Osteocyte (in vitro differentiated cells): ENCODE measurements around the gene ROR2. TPM values are rescaled to one million over a fixed set of nuclear protein-coding genes. Genes with fewer than 3 reads are reported as not detected.
A peak's percentile ranks its signal among the peaks of the same experiment; 100 is the strongest.

Experiments
- DNase-seq: peaks from one replicate; pipeline ENCODE4 v3.0.0; 2021; ENCODE audit warnings: mixed read lengths; ENCODE audit not compliant: unreplicated experiment; ENCODE audit errors: extremely low spot score
- H3K27ac Mint-ChIP-seq: one replicate; pipeline ENCODE4 v1.8.0; 2021; ENCODE audit warnings: mild to moderate bottlenecking, mixed read lengths; ENCODE audit not compliant: unreplicated experiment
- H3K27me3 Mint-ChIP-seq: one replicate; pipeline ENCODE4 v1.8.0; 2021; ENCODE audit warnings: mixed read lengths; ENCODE audit not compliant: unreplicated experiment
- H3K36me3 Mint-ChIP-seq: one replicate; pipeline ENCODE4 v1.8.0; 2021; ENCODE audit warnings: mixed read lengths; ENCODE audit not compliant: unreplicated experiment
- H3K4me1 Mint-ChIP-seq: one replicate; pipeline ENCODE4 v1.8.0; 2021; ENCODE audit warnings: mixed read lengths; ENCODE audit not compliant: unreplicated experiment
- H3K4me3 Mint-ChIP-seq: one replicate; pipeline ENCODE4 v1.8.0; 2021; ENCODE audit warnings: mild to moderate bottlenecking, moderate library complexity, mixed read lengths; ENCODE audit not compliant: unreplicated experiment
- H3K9me3 Mint-ChIP-seq: one replicate; pipeline ENCODE4 v1.8.0; 2021; ENCODE audit warnings: mixed read lengths; ENCODE audit not compliant: unreplicated experiment
- total RNA-seq: library from RNA; stranded (reverse); gene quantifications from 2 replicates; pipeline ENCODE4 v1.2.1, GENCODE V29; 2021
- TF ChIP-seq, protein P1 (sequence below): fragments of 200-600 bp; sonication (generic); IDR thresholded peaks from 2 replicates; pipeline ENCODE4 v1.5.0; 2021; ENCODE audit warnings: antibody characterized with exemption, mild to moderate bottlenecking, moderate library complexity

Gene ROR2
- total RNA-seq, 1 donor from 2014 or later = 48.2 TPM

DNA sequence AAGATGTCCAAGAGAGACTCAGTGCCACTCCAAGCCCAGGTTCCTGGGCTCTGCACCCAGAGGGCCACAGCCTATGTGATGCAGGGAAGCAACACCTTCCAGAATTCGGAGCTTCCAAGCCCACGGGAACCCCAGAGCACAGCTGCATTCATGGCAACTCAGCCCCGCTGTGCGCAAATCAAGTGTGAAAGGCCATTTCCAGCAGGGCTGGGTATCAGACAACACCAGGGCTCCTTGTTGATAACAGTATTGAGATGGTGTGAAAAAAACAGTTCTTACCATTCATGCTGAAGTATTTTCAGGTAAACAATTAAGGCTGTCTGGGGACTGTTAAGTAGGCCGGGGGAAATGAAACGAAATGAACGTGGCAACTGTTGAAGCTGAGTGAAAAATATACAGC is 10.1 kb downstream of the ROR2 start:
- no peak for DNase-seq
- Mint-ChIP-seq H3K27me3 (no peaks in the 10 kb centered on the region), H3K36me3 (peaks cover 4% of the 10 kb centered on the region), H3K4me1 (peaks cover 57% of the 10 kb centered on the region), H3K4me3 (no peak overlapping the region), H3K27ac (no peak overlapping the region), H3K9me3 (peaks cover 5% of the 10 kb centered on the region)
- TF ChIP-seq, protein P1, sequence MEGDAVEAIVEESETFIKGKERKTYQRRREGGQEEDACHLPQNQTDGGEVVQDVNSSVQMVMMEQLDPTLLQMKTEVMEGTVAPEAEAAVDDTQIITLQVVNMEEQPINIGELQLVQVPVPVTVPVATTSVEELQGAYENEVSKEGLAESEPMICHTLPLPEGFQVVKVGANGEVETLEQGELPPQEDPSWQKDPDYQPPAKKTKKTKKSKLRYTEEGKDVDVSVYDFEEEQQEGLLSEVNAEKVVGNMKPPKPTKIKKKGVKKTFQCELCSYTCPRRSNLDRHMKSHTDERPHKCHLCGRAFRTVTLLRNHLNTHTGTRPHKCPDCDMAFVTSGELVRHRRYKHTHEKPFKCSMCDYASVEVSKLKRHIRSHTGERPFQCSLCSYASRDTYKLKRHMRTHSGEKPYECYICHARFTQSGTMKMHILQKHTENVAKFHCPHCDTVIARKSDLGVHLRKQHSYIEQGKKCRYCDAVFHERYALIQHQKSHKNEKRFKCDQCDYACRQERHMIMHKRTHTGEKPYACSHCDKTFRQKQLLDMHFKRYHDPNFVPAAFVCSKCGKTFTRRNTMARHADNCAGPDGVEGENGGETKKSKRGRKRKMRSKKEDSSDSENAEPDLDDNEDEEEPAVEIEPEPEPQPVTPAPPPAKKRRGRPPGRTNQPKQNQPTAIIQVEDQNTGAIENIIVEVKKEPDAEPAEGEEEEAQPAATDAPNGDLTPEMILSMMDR = no peak

DNA sequence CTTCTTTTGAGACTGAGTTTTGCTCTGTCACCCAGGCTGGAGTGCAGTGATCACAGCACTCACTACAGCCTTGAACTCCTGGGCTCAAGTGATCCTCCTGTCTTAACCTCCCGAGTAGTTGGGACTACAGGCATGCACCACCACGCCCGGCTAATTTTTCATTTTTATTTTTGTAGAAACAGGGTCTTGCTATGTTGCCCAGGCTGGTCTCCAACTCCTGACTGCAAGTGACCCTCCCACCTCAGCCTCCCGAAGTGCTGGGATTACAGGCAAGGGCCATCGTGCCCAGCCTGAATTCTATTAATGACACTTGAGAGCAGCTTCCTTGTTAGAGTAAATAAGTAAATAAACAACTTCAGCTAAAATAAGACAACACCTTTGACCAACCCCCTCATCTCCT is 12.3 kb downstream of the ROR2 start:
- H3K4me1 Mint-ChIP-seq = peaks cover 69% of the 10 kb centered on the region
- H3K27me3 Mint-ChIP-seq = no peaks in the 10 kb centered on the region
- H3K36me3 Mint-ChIP-seq = peaks cover 4% of the 10 kb centered on the region
- no peak for DNase-seq
- peaks cover 5% of the 10 kb centered on the region for H3K9me3 Mint-ChIP-seq
- H3K4me3 Mint-ChIP-seq = peak overlapping the region; percentile 45
- peak overlapping the region; percentile 84 for H3K27ac Mint-ChIP-seq
- TF ChIP-seq, protein P1 = no peak

DNA sequence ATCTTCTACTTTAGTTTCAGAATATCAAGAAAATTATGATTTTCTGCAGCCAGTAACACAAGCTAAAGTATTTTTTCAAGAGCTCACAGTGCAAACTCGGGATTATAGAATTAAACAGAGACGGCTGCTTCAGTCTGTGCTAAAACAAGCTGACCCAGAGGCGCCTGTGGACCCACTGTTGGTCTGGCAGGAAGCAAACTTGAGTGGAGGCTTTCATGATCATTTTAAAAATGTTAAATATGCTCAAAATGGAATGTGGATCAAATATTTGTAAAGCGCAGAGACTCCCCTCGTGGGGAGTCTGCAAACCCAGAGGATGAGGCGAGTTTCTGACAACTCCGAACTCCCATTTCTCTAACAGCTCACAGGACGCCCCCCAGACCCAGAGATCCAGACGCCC is 13.0 kb downstream of the ROR2 start:
- peaks cover 2% of the 10 kb centered on the region for H3K36me3 Mint-ChIP-seq
- peak overlapping the region; percentile 84 for H3K27ac Mint-ChIP-seq
- H3K27me3 Mint-ChIP-seq = no peaks in the 10 kb centered on the region
- DNase-seq = no peak
- TF ChIP-seq, protein P1 = no peak
- peaks cover 71% of the 10 kb centered on the region for H3K4me1 Mint-ChIP-seq
- peak overlapping the region; percentile 45 for H3K4me3 Mint-ChIP-seq
- no peaks in the 10 kb centered on the region for H3K9me3 Mint-ChIP-seq

DNA sequence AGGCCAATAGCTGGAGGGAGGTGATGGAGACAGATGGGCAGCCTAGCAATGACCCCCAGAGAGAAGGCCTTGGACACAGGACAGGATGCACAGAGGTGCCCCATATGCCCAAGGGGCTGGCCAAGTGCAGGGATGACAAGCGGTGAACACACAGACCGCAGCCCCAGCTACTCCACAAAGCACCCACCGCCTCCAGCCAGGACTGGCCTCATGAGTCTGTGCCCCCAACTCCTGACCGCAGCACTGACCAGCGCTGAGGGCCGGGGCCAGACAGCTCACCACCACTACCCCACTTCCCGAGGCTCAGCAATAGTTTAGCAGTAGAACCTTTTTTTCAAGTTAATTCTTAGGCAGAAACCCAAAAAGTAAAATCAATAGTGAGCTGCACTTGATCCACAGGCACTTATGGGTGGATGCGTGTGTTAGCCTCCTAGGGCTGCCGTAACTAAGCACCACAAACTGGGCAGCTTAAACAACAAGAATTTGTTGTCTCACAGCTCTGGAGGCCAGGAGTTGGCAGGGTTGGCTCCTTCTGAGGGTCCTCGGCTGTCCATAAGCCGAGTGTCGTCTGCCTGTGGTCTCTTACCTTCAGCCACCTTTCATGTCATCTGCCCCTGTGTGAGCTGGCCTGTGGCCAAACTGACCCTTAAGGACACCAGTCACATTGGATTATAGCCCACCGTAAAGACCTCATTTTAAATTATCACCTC is 14.1 kb downstream of the ROR2 start:
- Mint-ChIP-seq H3K4me1 (peaks cover 70% of the 10 kb centered on the region), H3K36me3 (peaks cover 11% of the 10 kb centered on the region), H3K27me3 (no peaks in the 10 kb centered on the region), H3K27ac (peak overlapping the region; percentile 82), H3K4me3 (no peak overlapping the region), H3K9me3 (peaks cover 10% of the 10 kb centered on the region)
- TF ChIP-seq, protein P1 = no peak
- no peak for DNase-seq

DNA sequence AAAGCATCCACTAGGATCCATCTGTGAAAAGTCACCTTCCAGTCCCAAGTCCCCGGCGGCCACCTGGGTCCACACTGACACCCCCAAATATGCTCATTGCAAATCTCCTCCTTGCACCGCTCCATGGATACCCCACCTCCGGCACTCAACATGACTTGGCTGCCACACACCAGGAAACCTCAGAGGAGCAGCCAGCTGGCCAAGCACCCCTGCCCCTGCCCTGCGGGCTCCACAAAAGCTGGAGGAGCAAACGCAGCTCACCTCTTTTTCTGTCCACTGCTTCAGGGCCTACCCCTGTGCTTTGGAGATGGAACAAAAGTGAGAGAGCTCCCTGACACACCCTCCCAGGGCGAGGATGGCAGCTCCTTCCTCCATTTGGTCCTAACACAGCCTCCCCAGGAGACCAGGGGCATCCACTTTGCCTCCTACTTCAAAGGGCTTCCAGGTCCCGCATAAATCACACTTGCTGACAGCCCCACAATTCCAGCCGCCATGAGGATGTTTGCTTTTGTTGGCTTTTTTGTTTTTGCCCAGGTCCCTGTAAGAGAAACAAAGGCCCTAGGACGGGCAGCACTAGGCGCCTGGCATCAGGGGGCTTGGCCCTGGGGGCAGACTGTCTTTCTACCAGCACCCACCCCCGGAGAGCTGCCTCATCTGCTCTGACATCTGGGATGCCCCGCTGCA is 14.8 kb downstream of the ROR2 start:
- Mint-ChIP-seq H3K27me3 (no peaks in the 10 kb centered on the region), H3K4me3 (no peak overlapping the region), H3K27ac (peak overlapping the region; percentile 82), H3K9me3 (peaks cover 18% of the 10 kb centered on the region), H3K36me3 (peaks cover 17% of the 10 kb centered on the region), H3K4me1 (peaks cover 70% of the 10 kb centered on the region)
- DNase-seq = no peak
- TF ChIP-seq, protein P1 = no peak
